ENCODE results near the gene ADK. TPM values are rescaled to one million over a fixed set of nuclear protein-coding genes. Genes with fewer than 3 reads are reported as not detected.
A peak's percentile ranks its signal among the peaks of the same experiment; 100 is the strongest.

The ADK gene
- total and polyA plus RNA-seq, 4 experiments from 2014 or later = 33.7 to 66.6 (median 51.0) TPM

DNA sequence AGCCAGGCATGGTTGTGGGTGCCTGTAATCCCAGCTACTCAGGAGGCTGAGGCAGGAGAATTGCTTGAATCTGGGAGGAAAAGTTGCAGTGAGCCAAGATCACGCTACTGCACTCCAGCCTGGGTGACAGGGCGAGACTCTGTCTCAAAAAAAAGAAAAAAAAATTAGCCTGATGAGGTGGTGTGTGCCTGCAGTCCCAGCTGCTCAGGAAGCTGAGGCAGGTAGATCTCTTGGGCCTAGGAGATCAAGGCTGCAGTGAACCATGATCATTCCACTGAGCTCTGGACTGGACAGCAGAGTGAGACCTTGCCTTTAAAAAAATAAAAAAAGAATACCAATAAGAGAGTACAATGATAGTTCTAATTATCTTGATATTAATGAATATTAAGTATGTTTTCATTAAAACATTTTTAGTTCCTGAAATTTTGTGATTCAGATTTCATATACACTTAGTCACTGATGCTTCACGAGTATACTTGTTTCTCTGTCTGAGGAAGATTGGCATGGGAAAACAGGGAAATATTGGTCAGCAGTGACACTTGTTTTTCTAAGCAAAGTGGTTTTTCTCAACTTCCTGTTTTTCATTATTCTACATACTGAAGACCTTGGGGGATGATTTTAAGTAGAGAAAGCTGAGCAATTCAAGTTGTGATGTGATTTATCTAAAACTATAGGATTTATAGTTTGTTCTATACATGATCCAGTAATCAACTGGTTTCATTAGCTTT, 76.8 kb downstream of the ADK start:
- no peak overlapping the region for H3K4me3 ChIP-seq (ENCODE audit: low read length in 2 of 2)
- intact Hi-C loops (cut with micrococcal nuclease) = loop anchor here (5.0 kb wide), 1 partner anchor 51 kb away; no protein-coding TSS in a partner anchor
- DNase-seq = peak in 3 of 5 donors; percentile 24 to 28 (median 26)
- no peaks in the 10 kb centered on the region for H3K9me3 ChIP-seq (ENCODE audit: control insufficient read depth in 1 of 2, low read length in 2 of 2)
- Mint-ChIP-seq H3K36me3 (peaks cover 3 to 9% of the 10 kb centered on the region in 2 donors), H3K9me3 (no peaks in the 10 kb centered on the region), H3K27me3 (no peaks in the 10 kb centered on the region), H3K4me1 (peaks cover 16 to 40% (median 27%) of the 10 kb centered on the region in 4 donors), H3K4me3 (peak overlapping the region; percentile 57 to 85 (median 76)), H3K27ac (peak overlapping the region; percentile 89 to 98 (median 94))
- H3K27me3 ChIP-seq (ENCODE audit: insufficient read depth, low read length) = no peaks in the 10 kb centered on the region
- peaks cover 39% of the 10 kb centered on the region for H3K4me1 ChIP-seq (ENCODE audit: insufficient read depth, low read length)
- ChIA-PET POLR2A (ENCODE audit: partially characterized antibody) (interaction anchor here (0.8 to 3.0 kb wide), 12 partner anchors 8 to 884 kb away, joined by 3 to 21 read pairs (median 4); partner anchors contain the start of genes ADK, AP3M1 and SAMD8), CTCF (ENCODE audit: partially characterized antibody) (interaction anchor here (0.7 to 4.2 kb wide), 12 partner anchors 11 to 1008 kb away, joined by 3 to 50 read pairs (median 5); partner anchors contain the start of genes ADK, AP3M1 and COMTD1)
- H3K36me3 ChIP-seq (ENCODE audit: insufficient read depth, low read length) = no peaks in the 10 kb centered on the region
- peak overlapping the region; percentile 31 for H3K27ac ChIP-seq (ENCODE audit: low read depth, low read length)

DNA sequence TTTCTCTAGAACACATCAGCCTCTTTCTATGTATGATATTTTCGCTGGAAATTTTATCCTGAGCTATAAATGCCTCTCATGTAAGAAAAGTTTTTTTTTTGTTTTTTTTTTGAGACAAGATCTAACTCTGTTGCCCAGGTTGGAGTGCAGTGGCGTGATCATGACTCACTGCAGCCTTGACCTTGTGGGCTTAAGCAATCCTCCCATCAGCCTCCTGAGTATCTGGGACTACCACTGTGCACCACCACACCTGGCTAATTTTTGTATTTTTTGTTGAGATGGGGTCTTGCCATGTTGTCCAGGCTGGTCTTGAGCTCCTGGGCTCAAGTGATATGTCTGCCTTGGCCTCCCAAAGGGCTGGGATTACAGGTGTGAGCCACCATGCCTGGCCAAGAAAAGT, 80.4 kb downstream of the ADK start:
- no peak for DNase-seq
- ChIA-PET POLR2A (ENCODE audit: partially characterized antibody) (interaction anchor here (0.8 to 1.3 kb wide), 2 partner anchors 41 to 81 kb away, joined by 3 to 4 read pairs; partner anchors contain the start of genes ADK and AP3M1), CTCF (ENCODE audit: partially characterized antibody) (interaction anchor here (0.6 to 2.2 kb wide), 3 partner anchors 10 to 167 kb away, joined by 3 to 25 read pairs (median 4); no protein-coding TSS in a partner anchor)
- Histone ChIP-seq H3K9me3 (ENCODE audit: control insufficient read depth in 1 of 2, low read length in 2 of 2) (no peaks in the 10 kb centered on the region), H3K4me1 (ENCODE audit: insufficient read depth, low read length) (peaks cover 28% of the 10 kb centered on the region), H3K27ac (ENCODE audit: low read depth, low read length) (no peak overlapping the region), H3K36me3 (ENCODE audit: insufficient read depth, low read length) (no peaks in the 10 kb centered on the region), H3K4me3 (ENCODE audit: low read length in 2 of 2) (no peak overlapping the region), H3K27me3 (ENCODE audit: insufficient read depth, low read length) (no peaks in the 10 kb centered on the region)
- Mint-ChIP-seq H3K4me1 (peaks cover 9 to 30% (median 25%) of the 10 kb centered on the region in 4 donors), H3K36me3 (peaks cover 2 to 3% of the 10 kb centered on the region in 2 donors), H3K9me3 (no peaks in the 10 kb centered on the region), H3K27me3 (no peaks in the 10 kb centered on the region), H3K27ac (peak overlapping the region in 3 of 7 donors; percentile 49 to 68 (median 61)), H3K4me3 (no peak overlapping the region)
- intact Hi-C loops (cut with micrococcal nuclease) = loop anchor here (10.0 kb wide), 1 partner anchor 347 kb away; no protein-coding TSS in a partner anchor

DNA sequence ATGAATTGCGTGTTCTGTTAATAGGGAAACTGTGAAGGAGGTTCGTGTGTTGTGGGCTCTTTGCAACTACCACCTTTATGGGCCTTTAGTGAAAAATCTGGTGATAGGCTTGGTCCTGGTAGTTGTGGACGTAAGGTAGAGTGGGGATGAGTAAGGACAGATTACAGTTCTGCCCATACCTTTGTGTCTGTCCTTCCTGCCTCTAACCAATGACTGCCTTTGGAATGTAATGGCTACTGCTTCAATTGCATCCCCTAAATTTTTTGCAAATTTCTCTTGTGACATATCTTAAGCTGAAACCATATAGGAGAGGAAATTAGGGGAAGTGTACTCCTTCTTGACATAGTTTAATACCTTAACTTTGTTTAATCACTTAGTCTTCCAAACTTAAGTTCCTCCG, 82.3 kb downstream of the ADK start:
- intact Hi-C loops (cut with micrococcal nuclease) = loop anchor here (10.0 kb wide), 1 partner anchor 348 kb away; no protein-coding TSS in a partner anchor
- Histone ChIP-seq H3K4me1 (ENCODE audit: insufficient read depth, low read length) (peaks cover 10% of the 10 kb centered on the region), H3K27ac (ENCODE audit: low read depth, low read length) (no peak overlapping the region), H3K9me3 (ENCODE audit: control insufficient read depth in 1 of 2, low read length in 2 of 2) (no peaks in the 10 kb centered on the region), H3K36me3 (ENCODE audit: insufficient read depth, low read length) (no peaks in the 10 kb centered on the region), H3K27me3 (ENCODE audit: insufficient read depth, low read length) (no peaks in the 10 kb centered on the region), H3K4me3 (ENCODE audit: low read length in 2 of 2) (no peak overlapping the region)
- POLR2A ChIA-PET (ENCODE audit: partially characterized antibody) = interaction anchor here (1.1 to 2.5 kb wide), 2 partner anchors 55 to 82 kb away, joined by 3 to 12 read pairs; partner anchors contain the start of genes ADK and AP3M1
- Mint-ChIP-seq H3K4me3 (no peak overlapping the region), H3K27me3 (no peaks in the 10 kb centered on the region), H3K4me1 (peaks cover 2 to 18% (median 13%) of the 10 kb centered on the region in 4 donors), H3K36me3 (peaks cover 0 to 3% of the 10 kb centered on the region in 2 donors), H3K9me3 (no peaks in the 10 kb centered on the region), H3K27ac (peak overlapping the region in 5 of 7 donors; percentile 12 to 47 (median 21))
- DNase-seq = no peak
- CTCF ChIA-PET (ENCODE audit: partially characterized antibody) = interaction anchor here (1.2 to 3.5 kb wide), 8 partner anchors 10 to 353 kb away, joined by 3 to 40 read pairs (median 5); no protein-coding TSS in a partner anchor

DNA sequence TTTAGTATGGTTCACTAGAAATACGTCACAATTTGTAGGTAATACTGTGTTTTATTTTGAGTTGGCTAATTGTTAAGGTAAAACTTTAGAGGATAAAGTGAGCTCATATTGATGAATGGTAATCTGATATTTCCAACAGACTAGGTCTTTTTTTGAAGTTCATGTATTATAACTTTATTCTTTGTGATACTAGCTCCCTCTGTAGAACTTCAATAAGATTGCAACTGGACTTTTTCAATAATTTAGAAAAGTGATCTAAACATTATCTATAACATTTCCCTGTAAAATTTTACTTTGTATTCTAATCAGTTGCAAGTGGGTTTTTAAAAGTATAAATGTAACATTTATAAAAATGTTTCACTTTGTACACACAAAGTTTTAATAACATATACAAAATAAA, 83.5 kb downstream of the ADK start:
- POLR2A ChIA-PET (ENCODE audit: partially characterized antibody) = interaction anchor here (1.1 to 2.5 kb wide), 5 partner anchors 18 to 294 kb away, joined by 3 to 12 read pairs (median 3); partner anchors contain the start of genes ADK and AP3M1
- H3K27me3 Mint-ChIP-seq = no peaks in the 10 kb centered on the region
- H3K4me3 ChIP-seq (ENCODE audit: low read length in 2 of 2) = no peak overlapping the region
- H3K27ac ChIP-seq (ENCODE audit: low read depth, low read length) = no peak overlapping the region
- intact Hi-C loops (cut with micrococcal nuclease) = loop anchor here (1.0 to 10.0 kb wide), 4 partner anchors 22 to 350 kb away; partner anchors contain the start of gene ADK
- peak in 4 of 5 donors; percentile 18 to 39 (median 28) for DNase-seq
- H3K36me3 Mint-ChIP-seq = no peaks in the 10 kb centered on the region
- peaks cover 0 to 16% (median 8%) of the 10 kb centered on the region in 4 donors for H3K4me1 Mint-ChIP-seq
- H3K9me3 Mint-ChIP-seq = no peaks in the 10 kb centered on the region
- H3K36me3 ChIP-seq (ENCODE audit: insufficient read depth, low read length) = no peaks in the 10 kb centered on the region
- H3K4me3 Mint-ChIP-seq = no peak overlapping the region
- H3K4me1 ChIP-seq (ENCODE audit: insufficient read depth, low read length) = no peaks in the 10 kb centered on the region
- no peaks in the 10 kb centered on the region for H3K9me3 ChIP-seq (ENCODE audit: control insufficient read depth in 1 of 2, low read length in 2 of 2)
- CTCF ChIA-PET (ENCODE audit: partially characterized antibody) = interaction anchor here (0.6 to 3.5 kb wide), 24 partner anchors 10 to 355 kb away, joined by 3 to 40 read pairs (median 4); partner anchors contain the start of genes ADK and AP3M1
- H3K27me3 ChIP-seq (ENCODE audit: insufficient read depth, low read length) = no peaks in the 10 kb centered on the region
- peak overlapping the region in 1 of 7 donors; percentile 13 for H3K27ac Mint-ChIP-seq

DNA sequence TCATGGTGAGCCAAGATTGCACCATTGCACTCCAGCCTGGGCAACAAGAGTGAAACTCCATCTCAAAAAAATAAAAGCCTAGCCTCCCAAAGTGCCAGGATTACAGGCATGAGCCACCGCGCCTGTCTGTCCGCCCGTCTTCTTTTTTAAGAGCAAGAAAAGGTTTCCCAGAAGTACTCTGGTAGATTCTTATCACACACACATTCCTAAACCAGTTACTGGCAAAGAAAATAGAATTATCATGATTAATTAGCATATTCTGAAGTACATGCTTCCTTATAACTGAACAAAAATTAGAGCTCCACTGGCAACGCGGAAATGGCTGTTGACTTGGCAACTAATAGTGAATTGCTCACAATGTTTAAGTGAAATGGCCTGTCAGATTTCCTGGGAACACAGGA, 87.0 kb downstream of the ADK start:
- H3K27me3 Mint-ChIP-seq = no peaks in the 10 kb centered on the region
- DNase-seq = no peak
- H3K4me1 Mint-ChIP-seq = peaks cover 0 to 17% (median 6%) of the 10 kb centered on the region in 4 donors
- H3K9me3 Mint-ChIP-seq = no peaks in the 10 kb centered on the region
- Histone ChIP-seq H3K27me3 (ENCODE audit: insufficient read depth, low read length) (no peaks in the 10 kb centered on the region), H3K4me3 (ENCODE audit: low read length in 2 of 2) (no peak overlapping the region), H3K9me3 (ENCODE audit: control insufficient read depth in 1 of 2, low read length in 2 of 2) (no peaks in the 10 kb centered on the region), H3K4me1 (ENCODE audit: insufficient read depth, low read length) (no peaks in the 10 kb centered on the region), H3K36me3 (ENCODE audit: insufficient read depth, low read length) (peaks cover 4% of the 10 kb centered on the region), H3K27ac (ENCODE audit: low read depth, low read length) (no peak overlapping the region)
- H3K36me3 Mint-ChIP-seq = peaks cover 4 to 5% of the 10 kb centered on the region in 2 donors
- POLR2A ChIA-PET (ENCODE audit: partially characterized antibody) = no interaction called here
- CTCF ChIA-PET (ENCODE audit: partially characterized antibody) = interaction anchor here (1.1 to 1.8 kb wide), 2 partner anchors 25 to 997 kb away, joined by 5 to 6 read pairs; partner anchors contain the start of gene COMTD1
- H3K27ac Mint-ChIP-seq = no peak overlapping the region
- H3K4me3 Mint-ChIP-seq = no peak overlapping the region
- intact Hi-C loops (cut with micrococcal nuclease) = loop anchor here (10.0 kb wide), 1 partner anchor 353 kb away; no protein-coding TSS in a partner anchor

DNA sequence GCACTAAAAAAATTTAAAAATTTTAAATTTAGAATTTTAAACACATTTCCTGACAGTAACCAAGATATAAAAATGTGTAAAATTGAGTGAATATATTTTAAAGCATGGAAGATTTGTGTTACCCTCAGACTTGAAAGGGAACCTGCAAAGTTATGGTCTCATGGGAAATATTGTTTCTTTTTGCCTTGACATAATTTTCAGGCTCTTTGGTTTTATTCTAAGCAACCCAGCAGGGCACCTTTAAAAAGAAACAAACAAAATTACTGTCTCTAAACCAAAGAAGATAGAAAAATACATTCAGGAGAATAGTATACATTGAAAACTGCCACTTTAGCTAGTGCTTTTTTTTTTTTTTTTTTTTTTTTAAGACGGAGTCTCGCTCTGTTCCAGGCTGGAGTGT, 87.5 kb downstream of the ADK start:
- Mint-ChIP-seq H3K4me3 (no peak overlapping the region), H3K27me3 (no peaks in the 10 kb centered on the region), H3K4me1 (peaks cover 0 to 17% (median 3%) of the 10 kb centered on the region in 4 donors), H3K27ac (no peak overlapping the region), H3K9me3 (no peaks in the 10 kb centered on the region), H3K36me3 (peaks cover 6% of the 10 kb centered on the region in 2 donors)
- intact Hi-C loops (cut with micrococcal nuclease) = loop anchor here (10.0 kb wide), 1 partner anchor 354 kb away; no protein-coding TSS in a partner anchor
- H3K9me3 ChIP-seq (ENCODE audit: control insufficient read depth in 1 of 2, low read length in 2 of 2) = no peaks in the 10 kb centered on the region
- no peak overlapping the region for H3K4me3 ChIP-seq (ENCODE audit: low read length in 2 of 2)
- H3K36me3 ChIP-seq (ENCODE audit: insufficient read depth, low read length) = peaks cover 6% of the 10 kb centered on the region
- H3K27ac ChIP-seq (ENCODE audit: low read depth, low read length) = no peak overlapping the region
- ChIA-PET CTCF (ENCODE audit: partially characterized antibody) (interaction anchor here (1.1 to 1.8 kb wide), 2 partner anchors 26 to 997 kb away, joined by 5 to 6 read pairs; partner anchors contain the start of gene COMTD1), POLR2A (ENCODE audit: partially characterized antibody) (no interaction called here)
- H3K27me3 ChIP-seq (ENCODE audit: insufficient read depth, low read length) = no peaks in the 10 kb centered on the region
- H3K4me1 ChIP-seq (ENCODE audit: insufficient read depth, low read length) = no peaks in the 10 kb centered on the region
- no peak for DNase-seq

Measured in CD4-positive, alpha-beta memory T cell (primary cell).